ENCODE measurements around the gene EEFSEC.

GRCh38 chr3:128416578-128417211 is 263.4 kb downstream of the EEFSEC start:
- TF ChIP-seq CTCF (conservative IDR thresholded peaks at IDR 0.05; ENCODE audit: low read length) (no peak), EZH2phosphoT487 (IDR thresholded peaks at IDR 0.05; ENCODE audit: borderline replicate concordance, low read depth, low read length) (no peak)

Data from OCI-LY7 (cell line).